Caki2 (cell line): ENCODE data around the gene LINS1. TPM values are rescaled to one million over a fixed set of nuclear protein-coding genes. Genes with fewer than 3 reads are reported as not detected.

Source experiments
- DNase-seq: peaks from one replicate; pipeline ENCODE4 v3.0.0-alpha.2; 2015; ENCODE audit warnings: low read depth
- in situ Hi-C: cut with HindIII; loops from 2 replicates; pipeline ENCODE4 v1.10.0; 2016; ENCODE audit warnings: low sequenced_read_pairs, low pct_unique_long_range_greater_than_20kb, mixed read lengths
- total RNA-seq: library from RNA; depleted of rRNA; stranded (reverse); fragments of >200 nt; shearing (Covaris generic); gene quantifications from 2 replicates; pipeline ENCODE4 v1.2.3, GENCODE V29; 2014; ENCODE audit warnings: low replicate concordance

The LINS1 gene
- total RNA-seq, 1 experiment from 2014 or later: 7.8 TPM

GRCh38 chr15:100570735-100571313 lies 31.2 kb downstream of the LINS1 start:
- in situ Hi-C loops: no loop called here
- no peak for DNase-seq

DNA sequence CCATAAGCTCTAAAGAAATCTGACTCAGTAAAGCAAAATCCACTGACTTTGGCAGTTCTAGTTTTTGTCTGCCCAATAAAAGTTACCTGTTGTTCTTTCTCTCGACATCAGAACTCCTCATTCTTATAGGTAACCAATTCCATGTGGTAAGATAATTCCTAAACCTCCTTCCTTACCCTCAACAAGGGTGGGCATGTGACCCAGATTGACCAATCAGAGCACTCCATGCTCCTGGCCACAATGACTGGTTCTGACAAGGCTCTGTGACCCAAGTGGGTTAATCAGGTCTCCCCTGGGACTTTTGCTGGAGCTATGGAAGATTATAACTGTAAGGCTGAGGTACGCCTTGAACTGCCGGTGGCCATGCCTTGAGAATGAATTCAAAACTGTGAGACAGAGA lies 31.7 kb downstream of the LINS1 start:
- no peak for DNase-seq
- in situ Hi-C loops: no loop called here

- in situ Hi-C loops: no loop called here
- no peak for DNase-seq
Observed at GRCh38 chr15:100569391-100569790, 32.6 kb downstream of the LINS1 start.

GRCh38 chr15:100566850-100567628 lies 34.9 kb downstream of the LINS1 start:
- no peak for DNase-seq
- in situ Hi-C loops: no loop called here

DNA sequence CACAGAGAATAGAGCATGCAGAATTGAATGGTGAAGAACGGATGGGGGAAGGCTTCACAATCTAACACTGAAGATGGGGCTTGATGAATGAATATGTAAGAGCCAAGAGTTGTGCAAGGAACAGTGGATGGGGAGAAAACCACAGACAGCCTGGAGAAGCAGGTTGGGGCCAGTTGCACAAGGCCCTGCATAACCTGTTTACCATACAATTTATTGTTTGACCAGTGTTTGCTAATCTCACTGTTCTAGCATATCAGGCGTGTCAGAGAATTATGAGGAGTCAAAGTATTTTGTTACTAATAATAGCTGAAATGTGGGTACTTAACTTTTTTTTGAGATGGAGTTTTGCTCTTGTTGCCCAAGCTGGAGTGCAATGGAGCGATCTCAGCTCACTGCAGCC lies 36.4 kb downstream of the LINS1 start:
- in situ Hi-C loops: no loop called here
- DNase-seq: no peak

GRCh38 chr15:100560323-100560722 lies 41.7 kb downstream of the LINS1 start:
- in situ Hi-C loops: no loop called here

DNA sequence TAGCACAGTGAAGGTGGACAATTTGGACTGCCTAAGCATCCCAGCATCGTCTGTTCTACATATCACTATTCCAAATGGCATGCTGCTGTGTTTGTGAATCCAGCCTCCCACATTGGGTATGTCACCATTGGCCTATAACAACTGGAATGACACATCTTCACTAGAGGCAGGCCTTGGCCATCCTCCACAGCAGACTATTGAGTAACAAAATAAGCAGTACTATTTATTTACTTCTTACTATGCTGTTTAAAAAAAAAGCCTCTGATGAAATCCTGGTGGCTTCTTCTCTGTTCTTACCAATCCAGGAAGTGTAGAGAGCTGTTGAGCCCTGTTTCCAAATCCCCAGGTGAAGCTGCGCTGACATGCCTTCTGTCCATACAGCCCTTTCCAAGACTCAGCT lies 42.7 kb downstream of the LINS1 start:
- in situ Hi-C loops: no loop called here

More at GRCh38 chr15:100560323-100560722, 41.7 kb downstream of the LINS1 start:
- DNase-seq: no peak

DNA sequence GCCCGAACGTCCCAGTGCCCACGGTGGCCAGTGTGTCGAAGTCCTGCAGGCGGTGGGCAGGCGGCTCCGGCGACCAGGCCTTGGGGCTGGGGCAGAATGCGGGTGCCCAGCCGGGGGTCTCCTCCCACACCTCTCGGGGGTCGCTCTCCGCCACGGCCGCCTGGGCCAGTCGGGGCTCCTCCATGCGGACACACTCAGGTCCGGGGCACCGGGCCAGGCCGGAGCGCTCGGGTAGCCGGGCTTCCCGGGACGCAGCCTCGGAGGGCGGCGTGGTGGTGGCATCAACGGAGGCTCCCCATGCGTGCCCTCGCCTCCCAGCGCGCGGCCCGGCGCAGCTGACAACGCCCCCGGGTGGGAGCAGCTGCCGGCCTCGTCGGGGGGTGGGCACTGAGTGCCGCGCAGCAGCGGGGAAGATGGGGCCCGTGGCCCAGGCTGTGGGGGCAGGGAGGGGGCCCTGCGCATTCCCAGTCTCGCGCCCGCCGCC lies 43.2 kb downstream of the LINS1 start:
- in situ Hi-C loops: no loop called here
- DNase-seq: no peak

More for the DNA sequence above, 42.7 kb downstream of the LINS1 start:
- no peak for DNase-seq

DNA sequence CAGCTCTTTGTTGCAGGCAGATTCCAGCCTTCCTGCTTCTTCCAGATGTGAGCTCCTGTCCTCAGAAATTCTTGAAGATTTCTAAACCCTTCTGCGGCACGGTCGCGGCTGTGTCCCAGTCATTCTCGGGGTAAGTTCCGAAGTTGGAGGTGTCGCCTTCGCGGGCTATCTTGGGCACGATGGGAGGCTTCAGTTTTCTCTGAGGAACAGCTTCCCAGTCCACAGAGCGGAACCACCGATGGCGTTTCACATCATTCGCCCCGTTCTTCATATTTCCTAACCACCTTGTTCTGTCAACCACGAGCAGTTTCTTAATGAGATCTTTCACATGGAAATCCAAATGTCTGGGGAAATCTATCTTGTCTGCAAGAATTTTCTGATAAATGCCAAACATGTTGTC lies 48.5 kb downstream of the LINS1 start:
- in situ Hi-C loops: no loop called here

GRCh38 chr15:100547961-100548360 lies 54.0 kb downstream of the LINS1 start:
- in situ Hi-C loops: no loop called here
- no peak for DNase-seq

More for the DNA sequence above, 48.5 kb downstream of the LINS1 start:
- DNase-seq: no peak

DNA sequence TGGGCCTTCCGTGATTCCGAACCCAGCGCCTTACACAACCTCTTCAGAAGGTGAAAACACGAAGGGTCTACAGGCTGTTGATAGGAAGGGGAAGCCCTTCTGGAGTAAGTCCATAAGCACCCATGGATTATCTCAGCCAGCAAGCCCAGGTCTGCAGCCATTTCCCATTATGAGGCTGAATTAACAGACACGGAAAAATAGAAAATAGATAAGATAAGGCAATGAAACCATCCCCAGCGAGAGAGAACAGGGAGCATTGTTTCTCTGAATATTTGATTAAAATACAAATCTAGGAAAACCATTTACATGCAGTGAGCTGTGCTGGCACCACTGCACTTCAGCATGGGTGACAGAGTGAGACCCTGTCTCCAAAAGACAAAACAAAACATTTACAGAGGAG lies 57.0 kb downstream of the LINS1 start:
- in situ Hi-C loops: no loop called here
- no peak for DNase-seq

GRCh38 chr15:100544338-100544841 lies 57.6 kb downstream of the LINS1 start:
- in situ Hi-C loops: no loop called here
- no peak for DNase-seq

- in situ Hi-C loops: no loop called here
- DNase-seq: no peak
Observed at GRCh38 chr15:100542290-100542689, 59.7 kb downstream of the LINS1 start.

- DNase-seq: no peak
- in situ Hi-C loops: no loop called here
Observed at GRCh38 chr15:100537331-100537730, 64.7 kb downstream of the LINS1 start.

DNA sequence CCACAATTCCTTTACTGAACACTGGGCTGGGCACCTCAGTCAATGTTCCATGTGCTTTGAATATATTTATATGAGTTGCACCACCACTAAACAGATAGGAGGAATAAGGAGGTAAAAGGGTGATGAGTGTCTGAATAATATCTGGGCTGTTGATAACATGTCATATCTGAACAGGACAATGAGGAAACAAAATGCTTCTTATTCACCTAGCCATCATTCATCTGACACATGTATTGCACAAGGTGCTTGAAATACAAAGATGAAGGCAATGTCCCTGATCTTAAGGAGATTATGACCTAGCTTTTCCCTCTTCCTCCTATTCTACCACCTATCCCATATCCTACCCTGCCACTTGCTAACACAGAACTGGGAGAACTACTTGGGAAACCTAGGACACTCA lies 65.3 kb downstream of the LINS1 start:
- no peak for DNase-seq
- in situ Hi-C loops: no loop called here

GRCh38 chr15:100533886-100534285 lies 68.1 kb downstream of the LINS1 start:
- in situ Hi-C loops: no loop called here
- DNase-seq: no peak

DNA sequence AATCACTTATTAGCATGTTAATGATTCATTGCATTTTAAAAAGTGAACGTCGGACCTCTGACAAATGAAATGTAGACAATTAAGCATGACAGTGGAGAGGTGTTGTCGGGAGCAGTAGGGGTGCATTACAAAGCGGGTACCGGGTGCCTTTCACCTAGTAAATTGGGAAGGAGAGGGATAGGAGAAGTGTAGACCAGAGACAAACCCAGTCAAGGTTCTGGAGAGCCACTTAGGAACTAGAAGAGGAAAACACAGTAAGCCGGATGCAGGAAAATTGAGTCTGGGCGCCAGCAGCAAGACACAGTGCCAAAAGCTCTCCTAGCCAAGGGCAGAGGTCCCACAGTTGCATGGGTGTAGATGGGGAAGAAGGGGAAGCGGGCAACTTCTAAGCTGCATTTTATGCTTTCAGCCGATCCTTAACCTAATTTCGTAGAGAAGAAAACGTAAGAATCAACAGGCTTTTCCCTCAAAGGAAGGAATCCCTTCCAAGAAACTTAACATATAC lies 70.1 kb downstream of the LINS1 start:
- in situ Hi-C loops: no loop called here

DNA sequence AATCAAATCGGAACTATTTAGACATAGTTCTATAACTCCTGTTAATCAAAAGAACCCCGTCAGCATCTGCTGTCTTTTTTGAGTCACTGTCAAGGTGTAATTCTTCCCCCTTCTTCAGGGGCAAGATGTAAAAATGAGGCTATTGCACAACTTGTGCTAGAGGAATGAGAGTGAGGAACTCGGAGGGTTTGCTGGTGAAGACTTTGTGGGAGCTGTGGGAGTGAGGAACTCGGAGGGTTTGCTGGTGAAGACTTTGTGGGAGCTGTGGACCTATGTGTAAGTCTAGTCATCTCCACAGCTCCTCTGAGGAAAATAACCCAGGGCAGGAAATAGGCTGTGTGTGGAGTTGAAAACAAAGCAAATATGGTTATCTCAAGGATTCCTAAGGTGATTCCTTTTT lies 70.8 kb downstream of the LINS1 start:
- in situ Hi-C loops: no loop called here
- DNase-seq: no peak

More for the DNA sequence above, 70.1 kb downstream of the LINS1 start:
- no peak for DNase-seq

DNA sequence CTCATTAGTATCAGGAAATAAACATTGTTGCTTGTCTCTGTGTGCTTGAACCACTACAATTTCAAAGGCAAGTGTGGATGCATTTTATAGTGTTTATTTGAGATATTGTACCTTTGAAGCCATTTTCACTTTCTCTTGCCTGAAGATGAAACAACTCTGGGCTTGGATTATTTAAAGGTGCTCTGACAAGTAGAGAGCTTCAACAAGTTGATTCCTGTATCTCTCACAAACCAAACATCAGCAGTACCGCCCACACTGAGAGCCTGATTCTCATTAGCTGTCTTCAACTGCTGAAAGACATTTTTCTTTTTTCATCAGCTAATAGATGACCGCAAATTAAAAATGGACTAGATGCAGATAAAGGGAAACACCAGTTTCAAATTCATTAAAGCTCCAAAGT lies 72.4 kb downstream of the LINS1 start:
- in situ Hi-C loops: no loop called here

More for the DNA sequence above, 72.4 kb downstream of the LINS1 start:
- no peak for DNase-seq
